Measurements from ENCODE around the gene FSTL1.

The FSTL1 gene

GRCh38 chr3:120440001-120440703 lies 10.6 kb downstream of the FSTL1 start:
- DNase-seq (ENCODE audit: low spot score) = no peak

DNA sequence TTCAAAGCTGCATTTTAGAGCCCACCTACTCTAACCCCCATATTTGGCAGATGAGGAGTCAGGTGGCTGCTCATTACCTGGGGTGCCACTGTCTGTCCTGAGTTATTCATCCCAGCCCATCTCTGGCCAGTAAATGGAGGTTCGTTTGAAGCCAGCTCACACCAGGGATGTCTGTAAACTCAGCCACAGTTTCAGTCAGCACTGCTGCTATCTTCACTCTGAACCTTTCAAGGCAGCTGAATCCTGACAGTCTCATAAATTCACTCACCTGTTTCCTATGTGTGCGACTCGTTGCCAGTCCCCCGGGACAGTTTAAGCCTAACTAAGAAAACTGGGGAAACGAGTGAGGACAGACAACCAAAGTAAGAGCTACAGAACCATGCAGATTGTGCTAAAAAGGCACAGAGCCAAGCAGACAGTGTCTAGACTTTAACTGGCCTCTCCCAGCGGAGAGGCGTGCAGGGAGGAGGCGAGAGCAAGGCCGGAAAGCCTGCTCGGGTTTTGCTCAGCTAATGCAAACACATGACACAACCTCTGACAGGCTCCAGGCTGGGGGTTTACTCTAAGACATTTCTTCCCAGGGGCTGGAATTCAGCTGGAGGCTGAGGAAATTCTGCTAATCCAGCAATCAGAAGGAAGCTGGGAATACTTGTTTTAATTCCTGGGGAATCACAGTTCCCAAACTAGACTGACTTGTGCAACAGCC lies 12.0 kb downstream of the FSTL1 start:
- DNase-seq (ENCODE audit: low spot score) = no peak

DNA sequence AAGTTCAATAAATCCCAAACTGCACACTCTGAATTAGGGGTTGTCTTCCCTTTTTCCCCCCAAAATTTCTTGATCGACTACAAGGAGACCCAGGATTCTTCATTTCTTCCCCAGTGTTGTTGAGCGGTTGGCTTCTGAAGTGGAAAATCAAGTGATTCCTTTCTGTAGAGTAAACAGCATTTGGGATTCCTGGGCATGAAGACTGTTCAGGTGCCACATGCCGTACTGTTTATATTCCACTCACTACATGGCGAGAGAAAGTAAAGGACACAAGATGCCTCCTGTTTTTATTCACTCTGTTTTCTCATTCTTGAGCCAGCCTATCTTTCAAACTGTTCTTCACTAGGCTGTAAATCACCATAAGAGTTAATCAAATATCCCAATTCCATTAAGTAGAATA lies 12.6 kb downstream of the FSTL1 start:
- DNase-seq (ENCODE audit: low spot score) = no peak

- no peak for DNase-seq (ENCODE audit: low spot score)
These were observed 13.2 kb downstream of the FSTL1 start for GRCh38 chr3:120437559-120437958.

GRCh38 chr3:120436523-120437050 lies 14.2 kb downstream of the FSTL1 start:
- DNase-seq (ENCODE audit: low spot score) = no peak

DNA sequence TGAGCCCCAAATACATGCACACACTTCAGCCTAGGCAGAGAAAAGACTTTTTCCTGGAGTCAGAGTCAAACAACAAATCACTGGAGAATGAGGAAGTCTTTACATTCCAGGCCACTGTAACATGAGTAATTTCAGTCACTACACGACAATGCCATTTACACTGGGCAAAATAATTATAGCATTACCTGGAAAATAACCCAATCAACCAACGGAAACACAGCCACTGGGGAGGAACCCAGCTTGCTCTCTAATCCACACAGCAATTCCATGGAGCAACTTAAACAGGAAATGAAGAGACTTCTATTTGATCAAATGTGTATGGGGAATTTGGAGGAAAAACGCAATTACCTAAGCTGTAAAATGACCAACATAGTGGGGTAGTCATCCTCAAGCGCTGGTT lies 15.2 kb downstream of the FSTL1 start:
- peak; percentile 69 for DNase-seq (ENCODE audit: low spot score)

- DNase-seq (ENCODE audit: low spot score) = no peak
These were observed 17.0 kb downstream of the FSTL1 start for GRCh38 chr3:120433662-120434331.

- no peak for DNase-seq (ENCODE audit: low spot score)
These were observed 18.5 kb downstream of the FSTL1 start for GRCh38 chr3:120432150-120432860.

GRCh38 chr3:120429921-120430361 lies 20.9 kb downstream of the FSTL1 start:
- DNase-seq (ENCODE audit: low spot score) = no peak

DNA sequence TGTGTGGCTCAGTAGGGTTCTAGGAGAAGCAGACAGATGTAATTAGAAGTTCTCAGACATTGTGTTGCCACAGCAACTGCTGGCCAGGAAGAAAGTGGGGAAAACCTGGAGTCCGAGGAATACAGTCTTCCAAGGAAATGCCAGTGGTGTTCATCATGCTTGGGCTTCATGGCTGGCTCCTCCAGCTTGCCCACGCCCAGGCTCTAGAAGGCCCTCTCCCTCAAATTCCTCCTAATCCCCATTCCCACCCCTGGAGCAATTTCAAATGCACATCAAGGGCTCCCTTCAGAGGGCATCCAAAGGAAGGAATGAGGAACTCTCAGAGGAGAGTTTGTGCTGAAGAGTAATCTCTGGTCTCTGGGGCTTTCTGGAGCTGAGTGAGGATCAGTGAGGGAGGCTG lies 21.9 kb downstream of the FSTL1 start:
- DNase-seq (ENCODE audit: low spot score) = no peak

DNA sequence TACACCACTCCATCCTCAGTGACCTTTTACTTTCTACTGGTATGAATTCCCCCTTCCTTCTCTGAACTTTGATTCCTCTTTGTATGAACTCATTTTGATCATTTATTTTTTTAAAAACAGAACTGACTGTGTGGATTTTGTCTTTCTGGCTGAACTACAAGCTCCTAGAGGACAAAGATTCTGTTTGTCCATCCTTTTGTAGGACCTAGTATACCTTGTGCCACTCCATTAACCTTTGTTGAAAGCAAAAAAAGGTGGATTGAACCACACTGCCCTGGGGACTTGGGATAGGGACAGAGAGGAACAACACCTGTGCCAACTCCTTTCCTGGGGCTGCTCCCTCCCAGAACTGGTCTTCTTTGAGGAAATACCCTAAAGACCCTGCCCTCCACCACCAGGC lies 23.6 kb downstream of the FSTL1 start:
- DNase-seq (ENCODE audit: low spot score) = no peak

DNA sequence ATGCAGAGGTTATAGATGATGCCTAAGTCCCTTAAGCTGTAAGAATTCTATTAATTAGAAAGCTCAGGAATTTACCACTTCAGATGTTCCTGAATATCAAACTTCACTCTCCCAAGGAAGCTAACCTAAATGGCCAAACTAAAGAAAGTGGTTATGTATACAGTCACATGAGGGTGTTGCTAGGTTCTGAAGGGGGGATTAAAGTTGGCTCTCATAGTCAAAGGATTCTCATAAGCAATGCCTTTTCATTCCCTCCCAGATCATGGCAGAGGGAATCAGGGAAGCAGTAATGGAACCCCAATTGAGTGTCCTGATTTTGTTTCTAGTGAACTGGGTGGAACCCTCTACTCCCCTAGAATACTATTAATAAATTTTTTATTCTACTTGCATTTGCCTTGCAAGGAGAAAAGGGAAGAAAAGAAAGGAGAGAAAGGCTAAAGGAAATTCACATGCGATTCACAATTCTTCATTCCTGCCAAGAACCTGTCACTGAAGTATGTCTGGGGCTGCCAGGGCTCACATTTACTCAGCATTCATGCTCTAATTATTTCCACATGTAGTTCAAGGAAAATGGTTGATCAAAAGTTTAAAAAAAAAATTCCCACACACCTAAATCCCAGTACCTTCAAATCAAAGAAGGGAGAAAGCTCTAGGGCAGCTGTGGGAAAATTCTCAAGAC lies 25.1 kb downstream of the FSTL1 start:
- no peak for DNase-seq (ENCODE audit: low spot score)

GRCh38 chr3:120424976-120425570 lies 25.7 kb downstream of the FSTL1 start:
- DNase-seq (ENCODE audit: low spot score) = no peak

GRCh38 chr3:120424506-120424905 lies 26.3 kb downstream of the FSTL1 start:
- no peak for DNase-seq (ENCODE audit: low spot score)

DNA sequence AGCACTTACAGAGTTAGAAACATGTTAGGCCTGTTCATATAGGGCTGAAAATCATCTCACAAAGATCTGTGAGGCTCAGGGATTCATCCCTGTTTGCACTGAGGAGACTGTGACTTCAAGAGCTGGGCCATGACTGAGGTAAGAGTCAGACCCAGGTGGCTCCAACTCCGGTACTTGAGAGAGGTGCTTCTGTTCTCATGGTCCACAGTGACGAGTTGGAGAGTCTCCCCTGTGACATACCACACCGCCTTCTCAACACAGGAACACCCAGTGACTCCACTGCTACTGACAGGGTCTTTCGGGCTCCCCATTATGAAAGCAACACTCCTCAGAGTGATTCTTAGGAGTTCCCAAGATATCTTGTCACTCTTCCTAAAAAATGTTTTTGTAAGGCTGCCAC lies 27.4 kb downstream of the FSTL1 start:
- no peak for DNase-seq (ENCODE audit: low spot score)

DNA sequence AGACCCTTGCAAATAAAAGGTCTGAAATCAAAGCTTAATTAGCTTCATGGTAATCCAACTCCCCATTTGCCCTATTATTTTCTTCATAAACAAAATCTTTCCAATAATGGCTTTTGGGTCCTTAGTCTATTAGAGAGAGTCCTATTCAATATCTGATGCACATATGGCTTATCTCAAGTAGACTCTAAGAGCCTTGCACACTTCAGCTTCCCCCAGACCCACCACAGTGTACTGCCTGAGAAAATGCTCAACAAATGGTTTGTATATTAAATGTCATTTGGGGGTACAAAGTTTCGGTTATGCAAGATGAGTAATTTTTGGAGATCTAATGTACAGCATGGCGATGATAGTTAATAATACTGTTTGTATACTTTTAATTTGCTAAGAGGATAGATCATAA lies 28.9 kb downstream of the FSTL1 start:
- DNase-seq (ENCODE audit: low spot score) = no peak

GRCh38 chr3:120420928-120421551 lies 29.8 kb downstream of the FSTL1 start:
- DNase-seq (ENCODE audit: low spot score) = no peak

DNA sequence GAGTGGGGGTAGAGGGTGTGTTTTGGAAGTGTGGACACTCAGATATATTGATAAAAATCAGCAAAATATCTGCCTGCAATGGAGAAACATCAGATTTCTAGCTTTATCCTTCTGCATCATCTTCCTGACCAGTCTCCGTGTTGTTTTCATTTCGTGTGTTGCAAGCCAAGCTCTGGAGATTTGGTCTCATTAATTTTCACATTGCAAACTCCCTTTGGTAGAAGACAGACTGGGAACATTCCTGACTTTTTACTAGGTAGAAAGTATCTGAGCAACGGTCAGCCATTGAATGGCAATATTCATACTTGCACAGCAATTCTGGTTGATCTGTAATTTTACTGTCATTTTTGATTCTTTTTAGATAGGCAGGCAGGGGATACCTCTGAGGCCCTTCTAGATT lies 30.4 kb downstream of the FSTL1 start:
- DNase-seq (ENCODE audit: low spot score) = no peak

DNA sequence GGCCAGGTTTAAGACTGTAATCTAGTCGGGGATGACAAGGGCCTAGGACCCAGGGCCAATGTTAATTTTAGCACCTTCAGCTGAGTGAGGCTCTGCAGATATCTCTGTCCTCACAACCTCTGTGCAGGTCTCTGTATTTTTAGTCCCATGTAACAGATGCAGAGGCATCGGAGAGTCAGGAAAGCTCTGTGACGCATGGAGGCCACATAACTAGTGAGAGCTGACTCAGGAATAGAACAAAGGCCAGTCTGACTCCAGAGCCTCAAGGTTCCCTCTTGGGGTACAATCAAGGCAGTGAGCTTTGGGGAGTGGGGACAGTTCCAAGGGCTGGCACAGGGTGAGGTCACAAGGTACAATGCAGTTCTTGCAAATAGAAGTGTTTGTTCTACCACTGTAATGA lies 31.0 kb downstream of the FSTL1 start:
- DNase-seq (ENCODE audit: low spot score) = no peak

- DNase-seq (ENCODE audit: low spot score) = peak; percentile 55
These were observed 31.8 kb downstream of the FSTL1 start for GRCh38 chr3:120418866-120419490.
